Caco-2 (cell line): Measurements from ENCODE around the gene REPS1. TPM values are rescaled to one million over a fixed set of nuclear protein-coding genes. Genes with fewer than 3 reads are reported as not detected.

ENCODE experiments used
- BruUV-seq: library from RNA; stranded (reverse); fragments of 400-500 nt; replicated peaks from 2 replicates; lab custom pipeline; 2021; lab: Mats Ljungman, UMichigan
- CTCF ChIA-PET: fragments of 300-600 bp; sonication (Branson Sonifier 250); formaldehyde crosslinking; loops from one replicate; lab custom pipeline; 2022; ENCODE audit warnings: antibody characterized with exemption; lab: Charles Lee
- POLR2A ChIA-PET: fragments of 300-600 bp; sonication (Branson Sonifier 250); formaldehyde crosslinking; loops from one replicate; lab custom pipeline; 2022; ENCODE audit warnings: antibody characterized with exemption; lab: Charles Lee
- DNase-seq, 2 experiments: peaks; one replicate each; pipeline versions ENCODE4 v3.0.0 to v3.0.0-alpha.2; 2020 to 2022
- H3K27me3 ChIP-seq: replicated peaks from 2 replicates; pipeline ENCODE4 v1.6.0; 2011; ENCODE audit warnings: low read length; ENCODE audit not compliant: control insufficient read depth, insufficient read depth
- H3K36me3 ChIP-seq: 2 replicates; pipeline ENCODE4 v1.5.1; 2011; ENCODE audit warnings: low read length; ENCODE audit not compliant: control insufficient read depth, insufficient read depth
- H3K4me1 ChIP-seq: fragments of 250-450 bp; sonication (Bioruptor Pico); 2 replicates; pipeline ENCODE4 v1.5.1; 2020; ENCODE audit warnings: mild to moderate bottlenecking
- H3K4me3 ChIP-seq: 2 replicates; pipeline ENCODE4 v1.5.1; 2011; ENCODE audit warnings: low read depth, mild to moderate bottlenecking, control low read depth, low read length
- H3K9me3 ChIP-seq: fragments of 250-450 bp; sonication (Bioruptor Pico); 2 replicates; pipeline ENCODE4 v1.5.1; 2020; ENCODE audit warnings: mild to moderate bottlenecking, moderate library complexity
- H3K27ac Mint-ChIP-seq: one replicate; pipeline ENCODE4 v1.8.0; 2022; ENCODE audit warnings: mixed read lengths; ENCODE audit not compliant: unreplicated experiment
- H3K27me3 Mint-ChIP-seq: one replicate; pipeline ENCODE4 v1.8.0; 2022; ENCODE audit warnings: mixed read lengths; ENCODE audit not compliant: insufficient read depth, unreplicated experiment
- H3K36me3 Mint-ChIP-seq: one replicate; pipeline ENCODE4 v1.8.0; 2022; ENCODE audit warnings: mild to moderate bottlenecking, mixed read lengths; ENCODE audit not compliant: insufficient read depth, unreplicated experiment
- H3K4me1 Mint-ChIP-seq: one replicate; pipeline ENCODE4 v1.8.0; 2022; ENCODE audit warnings: low read depth, mixed read lengths; ENCODE audit not compliant: unreplicated experiment
- H3K4me3 Mint-ChIP-seq: one replicate; pipeline ENCODE4 v1.8.0; 2022; ENCODE audit warnings: mild to moderate bottlenecking, moderate library complexity, mixed read lengths; ENCODE audit not compliant: unreplicated experiment
- H3K9me3 Mint-ChIP-seq: one replicate; pipeline ENCODE4 v1.8.0; 2022; ENCODE audit warnings: mixed read lengths; ENCODE audit not compliant: unreplicated experiment
- intact Hi-C: fragments of 100-400 bp; cut with micrococcal nuclease; formaldehyde crosslinking; loops from one replicate; pipeline ENCODE4 v1.10.0; 2022; ENCODE audit not compliant: unreplicated experiment
- total RNA-seq: library from RNA; stranded (reverse); gene quantifications from 2 replicates; pipeline ENCODE4 v1.2.3, GENCODE V29; 2022
- TF ChIP-seq, protein P1 (sequence below), 2 experiments: fragments of 200-600 bp in 1 of 2; IDR thresholded peaks; 1 replicate in 1 of 2; 2 replicates in 1 of 2; pipeline versions ENCODE4 v1.5.1 to v1.8.0; 2011 to 2022; ENCODE audit warnings: antibody characterized with exemption in 1 of 2, control low read depth in 1 of 2, inconsistent platforms in 1 of 2, low read depth in 1 of 2, low read length in 1 of 2, mild to moderate bottlenecking in 1 of 2, moderate library complexity in 1 of 2; ENCODE audit not compliant: insufficient read depth in 1 of 2, severe bottlenecking in 1 of 2, unreplicated experiment in 1 of 2

Gene REPS1
- total RNA-seq, 1 experiment from 2014 or later: 74.1 TPM

DNA sequence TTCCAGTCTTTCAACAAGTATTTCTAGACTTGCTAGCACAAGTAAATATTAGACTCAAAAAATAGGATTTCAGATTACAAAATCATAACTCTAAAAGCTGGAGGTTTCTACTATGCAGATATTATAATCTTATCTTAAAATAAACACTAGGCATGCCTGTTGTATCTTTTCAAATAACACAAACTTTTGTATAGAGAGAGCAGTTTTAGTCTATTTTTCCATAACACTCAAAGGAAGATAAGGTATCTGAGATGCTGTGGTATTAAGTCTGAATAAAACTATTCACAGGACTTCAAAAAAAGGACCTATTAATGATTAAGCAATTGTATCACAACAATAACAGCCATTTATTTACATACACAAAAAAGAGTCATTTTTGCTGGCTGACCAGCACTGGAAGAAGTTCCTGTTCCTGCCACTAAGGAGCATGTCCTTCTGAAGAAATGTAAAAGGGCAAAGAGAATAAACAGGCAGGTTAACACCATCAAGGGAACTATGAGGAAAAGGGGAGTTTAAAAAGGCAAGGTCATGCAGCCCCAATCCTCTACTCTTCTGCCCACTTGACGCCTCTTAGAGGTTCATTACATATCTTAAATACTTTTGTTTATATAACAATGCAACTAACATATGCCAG, 39.4 kb downstream of the REPS1 start:
- peaks cover 14% of the 10 kb centered on the region for H3K4me1 ChIP-seq
- ChIA-PET CTCF (interaction anchor here (1.0 kb wide), 1 partner anchor 41 kb away, joined by 3 read pairs; no protein-coding TSS in a partner anchor), POLR2A (no interaction called here)
- no peaks in the 10 kb centered on the region for H3K27me3 ChIP-seq
- H3K9me3 ChIP-seq: no peaks in the 10 kb centered on the region
- H3K36me3 Mint-ChIP-seq: peaks cover 41% of the 10 kb centered on the region
- H3K36me3 ChIP-seq: no peaks in the 10 kb centered on the region
- H3K4me3 ChIP-seq: no peak overlapping the region
- H3K27me3 Mint-ChIP-seq: no peaks in the 10 kb centered on the region
- DNase-seq: peak in 1 of 2 experiments; percentile 8
- intact Hi-C loops: loop anchor here (2.0 to 5.0 kb wide), 2 partner anchors 40 to 79 kb away; partner anchors contain the start of genes ABRACL and REPS1
- no peak overlapping the region for H3K4me3 Mint-ChIP-seq
- H3K9me3 Mint-ChIP-seq: no peaks in the 10 kb centered on the region
- BruUV-seq: no TSS peak
- TF ChIP-seq, protein P1, sequence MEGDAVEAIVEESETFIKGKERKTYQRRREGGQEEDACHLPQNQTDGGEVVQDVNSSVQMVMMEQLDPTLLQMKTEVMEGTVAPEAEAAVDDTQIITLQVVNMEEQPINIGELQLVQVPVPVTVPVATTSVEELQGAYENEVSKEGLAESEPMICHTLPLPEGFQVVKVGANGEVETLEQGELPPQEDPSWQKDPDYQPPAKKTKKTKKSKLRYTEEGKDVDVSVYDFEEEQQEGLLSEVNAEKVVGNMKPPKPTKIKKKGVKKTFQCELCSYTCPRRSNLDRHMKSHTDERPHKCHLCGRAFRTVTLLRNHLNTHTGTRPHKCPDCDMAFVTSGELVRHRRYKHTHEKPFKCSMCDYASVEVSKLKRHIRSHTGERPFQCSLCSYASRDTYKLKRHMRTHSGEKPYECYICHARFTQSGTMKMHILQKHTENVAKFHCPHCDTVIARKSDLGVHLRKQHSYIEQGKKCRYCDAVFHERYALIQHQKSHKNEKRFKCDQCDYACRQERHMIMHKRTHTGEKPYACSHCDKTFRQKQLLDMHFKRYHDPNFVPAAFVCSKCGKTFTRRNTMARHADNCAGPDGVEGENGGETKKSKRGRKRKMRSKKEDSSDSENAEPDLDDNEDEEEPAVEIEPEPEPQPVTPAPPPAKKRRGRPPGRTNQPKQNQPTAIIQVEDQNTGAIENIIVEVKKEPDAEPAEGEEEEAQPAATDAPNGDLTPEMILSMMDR (IDR thresholded peaks at IDR 0.05; ENCODE audit: insufficient read depth in 1 of 2, low read depth in 1 of 2, low read length in 1 of 2, severe bottlenecking in 1 of 2, unreplicated experiment in 1 of 2): no peak
- peaks cover 29% of the 10 kb centered on the region for H3K4me1 Mint-ChIP-seq
- no peak overlapping the region for H3K27ac Mint-ChIP-seq

DNA sequence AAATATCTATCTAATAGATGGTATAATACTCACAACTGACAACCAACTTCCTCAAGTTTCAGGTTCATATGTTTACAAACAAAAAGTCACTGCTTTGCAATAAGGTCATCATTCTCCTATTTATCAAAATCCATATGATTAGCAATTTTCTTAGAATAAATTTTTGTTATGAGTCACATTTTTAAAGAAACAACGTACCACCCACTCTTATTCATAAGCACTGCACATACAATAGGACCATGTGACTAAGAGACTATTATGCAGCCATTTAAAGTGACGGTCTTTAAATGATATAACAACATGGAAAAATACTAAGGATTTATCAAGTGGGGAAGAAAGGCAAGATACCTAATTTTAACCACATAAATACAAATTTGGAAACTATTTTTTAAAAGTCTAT, 40.0 kb downstream of the REPS1 start:
- ChIA-PET CTCF (interaction anchor here (1.0 kb wide), 1 partner anchor 41 kb away, joined by 3 read pairs; no protein-coding TSS in a partner anchor), POLR2A (no interaction called here)
- Histone ChIP-seq H3K4me1 (peaks cover 14% of the 10 kb centered on the region), H3K36me3 (no peaks in the 10 kb centered on the region), H3K9me3 (no peaks in the 10 kb centered on the region), H3K4me3 (no peak overlapping the region), H3K27me3 (no peaks in the 10 kb centered on the region)
- BruUV-seq: no TSS peak
- no peaks in the 10 kb centered on the region for H3K9me3 Mint-ChIP-seq
- H3K4me3 Mint-ChIP-seq: no peak overlapping the region
- intact Hi-C loops: loop anchor here (2.0 to 5.0 kb wide), 2 partner anchors 41 to 79 kb away; partner anchors contain the start of genes ABRACL and REPS1
- H3K27ac Mint-ChIP-seq: no peak overlapping the region
- peaks cover 29% of the 10 kb centered on the region for H3K4me1 Mint-ChIP-seq
- no peaks in the 10 kb centered on the region for H3K27me3 Mint-ChIP-seq
- TF ChIP-seq, protein P1 (IDR thresholded peaks at IDR 0.05; ENCODE audit: insufficient read depth in 1 of 2, low read depth in 1 of 2, low read length in 1 of 2, severe bottlenecking in 1 of 2, unreplicated experiment in 1 of 2): no peak
- H3K36me3 Mint-ChIP-seq: peaks cover 39% of the 10 kb centered on the region
- no peak for DNase-seq

DNA sequence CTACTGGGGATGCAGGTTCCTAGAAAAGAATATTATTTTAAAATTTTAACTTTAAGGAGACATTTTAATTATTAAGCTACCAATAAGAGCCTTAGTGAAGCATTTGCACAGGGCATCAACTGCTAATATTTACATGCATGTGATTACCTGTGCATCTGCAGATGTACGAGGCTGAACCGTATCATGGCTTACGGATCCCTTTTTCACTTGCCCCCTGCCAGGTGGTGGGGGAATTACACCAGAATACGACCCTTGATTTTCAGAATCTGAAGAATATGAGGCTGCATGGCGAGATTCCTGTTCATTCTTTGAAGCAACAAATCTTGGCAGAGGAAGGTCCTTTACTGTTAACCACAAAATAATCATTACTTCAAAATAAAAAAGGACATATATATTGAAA, 42.7 kb downstream of the REPS1 start:
- POLR2A ChIA-PET: no interaction called here
- CTCF ChIA-PET: interaction anchor here (1.1 kb wide), 1 partner anchor 44 kb away, joined by 3 read pairs; no protein-coding TSS in a partner anchor
- H3K27me3 Mint-ChIP-seq: no peaks in the 10 kb centered on the region
- TF ChIP-seq, protein P1 (IDR thresholded peaks at IDR 0.05; ENCODE audit: insufficient read depth in 1 of 2, low read depth in 1 of 2, low read length in 1 of 2, severe bottlenecking in 1 of 2, unreplicated experiment in 1 of 2): peak; percentile 32 to 45
- intact Hi-C loops: loop anchor here (2.0 to 5.0 kb wide), 2 partner anchors 82 to 129 kb away; partner anchors contain the start of gene ABRACL
- no peak overlapping the region for H3K27ac Mint-ChIP-seq
- no TSS peak for BruUV-seq
- DNase-seq: peak; percentile 36 to 46
- H3K9me3 Mint-ChIP-seq: no peaks in the 10 kb centered on the region
- Histone ChIP-seq H3K27me3 (no peaks in the 10 kb centered on the region), H3K4me1 (peaks cover 14% of the 10 kb centered on the region), H3K4me3 (no peak overlapping the region), H3K36me3 (no peaks in the 10 kb centered on the region), H3K9me3 (no peaks in the 10 kb centered on the region)
- H3K4me3 Mint-ChIP-seq: no peak overlapping the region
- peaks cover 48% of the 10 kb centered on the region for H3K36me3 Mint-ChIP-seq
- H3K4me1 Mint-ChIP-seq: peaks cover 22% of the 10 kb centered on the region
